HCT116 (cell line): ENCODE measurements around the gene DNM3. TPM values are rescaled to one million over a fixed set of nuclear protein-coding genes. Genes with fewer than 3 reads are reported as not detected.

Source experiments
- ATAC-seq: fragments of 200-7000 bp; cut with Tn5 transposase; 2 replicates; pipeline ENCODE4 v1.9.1; 2020; ENCODE audit warnings: mild to moderate bottlenecking, moderate library complexity
- BruUV-seq: library from RNA; stranded (reverse); fragments of 400-500 nt; replicated peaks from 2 replicates; lab custom pipeline; 2021; lab: Mats Ljungman, UMichigan
- CTCF ChIA-PET: fragments of 300-600 bp; sonication (Branson Sonifier 250); formaldehyde crosslinking; loops from one replicate; lab custom pipeline; 2021; ENCODE audit warnings: antibody characterized with exemption; lab: Charles Lee
- POLR2A ChIA-PET: fragments of 300-600, 350-600 bp; sonication (Branson Sonifier 250); formaldehyde crosslinking; loops from one replicate; lab custom pipeline; 2021; ENCODE audit warnings: antibody characterized with exemption; lab: Charles Lee
- RAD21 ChIA-PET, 2 experiments: fragments of 300-600 bp; sonication (Branson Sonifier 250); formaldehyde crosslinking; loops; one replicate each; lab custom pipeline; 2023; ENCODE audit warnings: low total read pairs in 2 of 2; ENCODE audit not compliant: uncharacterized antibody in 2 of 2, unreplicated experiment in 2 of 2, low non-redundant PET in 1 of 2; lab: Charles Lee
- DNase-seq: peaks from one replicate; pipeline ENCODE4 v3.0.0-alpha.2; 2010; ENCODE audit warnings: low read depth, low spot score
- H2AFZ ChIP-seq: fragments of 200-600 bp; shearing (Covaris generic), sonication (generic); 2 replicates; pipeline ENCODE4 v1.6.1; 2017; ENCODE audit warnings: low read depth, mixed run types, mixed read lengths, antibody characterized with exemption, low read length; ENCODE audit not compliant: poor library complexity, severe bottlenecking
- H3K27ac ChIP-seq: 2 replicates; pipeline ENCODE4 v1.5.1; 2012; ENCODE audit warnings: low read depth, low read length
- H3K27me3 ChIP-seq: fragments of 200-600 bp; sonication (generic); 2 replicates; pipeline ENCODE4 v1.6.1; 2016; ENCODE audit warnings: mixed run types, low read length, mixed read lengths; ENCODE audit not compliant: insufficient read depth
- H3K36me3 ChIP-seq, 2 experiments: fragments of 200-500 bp in 1 of 2; fragments of 200-600 bp in 1 of 2; sonication (Bioruptor generic) in 1 of 2; sonication (generic) in 1 of 2; 2 replicates each; pipeline versions ENCODE4 v1.5.1 to v1.6.1; 2014 to 2016; ENCODE audit warnings: low read length in 2 of 2, inconsistent platforms in 1 of 2, mixed read lengths in 1 of 2, mixed run types in 1 of 2; ENCODE audit not compliant: insufficient read depth in 2 of 2, control insufficient read depth in 1 of 2
- H3K4me1 ChIP-seq, 2 experiments: fragments of 200-600 bp in 1 of 2; sonication (generic) in 1 of 2; 2 replicates each; pipeline versions ENCODE4 v1.5.1 to v1.6.1; 2012 to 2017; ENCODE audit warnings: low read length in 2 of 2, inconsistent platforms in 1 of 2, mild to moderate bottlenecking in 1 of 2, mixed read lengths in 1 of 2, mixed run types in 1 of 2, moderate library complexity in 1 of 2; ENCODE audit not compliant: insufficient read depth in 2 of 2, control insufficient read depth in 1 of 2
- H3K4me2 ChIP-seq: fragments of 200-600 bp; sonication (generic); 2 replicates; pipeline ENCODE4 v1.6.1; 2017; ENCODE audit warnings: mixed run types, low read length, mixed read lengths
- H3K4me3 ChIP-seq, 2 experiments: fragments of 200-600 bp in 1 of 2; sonication (generic) in 1 of 2; replicated peaks in 1 of 2; 2 replicates each; pipeline ENCODE4 v1.5.1; 2011 to 2016; ENCODE audit warnings: low read length in 2 of 2, control low read depth in 1 of 2, low read depth in 1 of 2, mild to moderate bottlenecking in 1 of 2, mixed read lengths in 1 of 2, mixed run types in 1 of 2
- H3K79me2 ChIP-seq: fragments of 200-600 bp; sonication (generic); 2 replicates; pipeline ENCODE4 v1.6.1; 2017; ENCODE audit warnings: mild to moderate bottlenecking, mixed run types, low read length, moderate library complexity, mixed read lengths; ENCODE audit not compliant: insufficient read depth
- H3K9ac ChIP-seq: fragments of 200-600 bp; sonication (generic); 2 replicates; pipeline ENCODE4 v1.6.1; 2016; ENCODE audit warnings: low read length, mixed read lengths
- H3K9me2 ChIP-seq: fragments of 200-600 bp; sonication (generic), shearing (Covaris generic); 2 replicates; pipeline ENCODE4 v1.6.1; 2017; ENCODE audit warnings: mixed run types, mild to moderate bottlenecking, moderate library complexity; ENCODE audit not compliant: insufficient read depth
- H3K9me3 ChIP-seq, 2 experiments: fragments of 200-500 bp in 1 of 2; fragments of 200-600 bp in 1 of 2; sonication (Bioruptor generic) in 1 of 2; sonication (generic) in 1 of 2; 2 replicates each; pipeline ENCODE4 v1.6.1; 2014 to 2017; ENCODE audit warnings: low read length in 2 of 2, mixed read lengths in 2 of 2, inconsistent platforms in 1 of 2, low read depth in 1 of 2, mild to moderate bottlenecking in 1 of 2, mixed run types in 1 of 2, moderate library complexity in 1 of 2; ENCODE audit not compliant: control insufficient read depth in 1 of 2, insufficient read depth in 1 of 2
- H4K20me1 ChIP-seq: fragments of 200-600 bp; sonication (generic), shearing (Covaris generic); 2 replicates; pipeline ENCODE4 v1.6.1; 2017; ENCODE audit warnings: mixed run types, mild to moderate bottlenecking, moderate library complexity; ENCODE audit not compliant: insufficient read depth
- JUND ChIP-seq: IDR thresholded peaks from 2 replicates; pipeline ENCODE4 v1.6.1; 2012
- POLR2AphosphoS5 ChIP-seq: IDR thresholded peaks from 2 replicates; pipeline ENCODE4 v1.6.1; 2011; ENCODE audit warnings: mild to moderate bottlenecking, low read depth, low read length, moderate library complexity
- REST ChIP-seq: IDR thresholded peaks from 2 replicates; pipeline ENCODE4 v1.6.1; 2012; ENCODE audit warnings: low read depth
- SIN3A ChIP-seq: IDR thresholded peaks from 2 replicates; pipeline ENCODE4 v1.6.1; 2012; ENCODE audit warnings: low read depth
- SRF ChIP-seq: IDR thresholded peaks from 2 replicates; pipeline ENCODE4 v1.6.1; 2012; ENCODE audit warnings: low read depth
- TCF7L2 ChIP-seq: IDR thresholded peaks from 2 replicates; pipeline ENCODE4 v1.7.0; 2011; ENCODE audit warnings: borderline replicate concordance, inconsistent platforms; ENCODE audit not compliant: insufficient read depth, insufficient read length; ENCODE audit errors: extremely low read depth
- ZBTB33 ChIP-seq: IDR thresholded peaks from 2 replicates; pipeline ENCODE4 v1.6.1; 2011; ENCODE audit warnings: mild to moderate bottlenecking, low read length, moderate library complexity; ENCODE audit not compliant: insufficient replicate concordance; ENCODE audit errors: extremely low read depth
- intact Hi-C: fragments of 100-400 bp; cut with micrococcal nuclease; formaldehyde crosslinking; loops from 2 replicates; pipeline ENCODE4 v1.10.0; 2022
- total RNA-seq: library from RNA; stranded (reverse); gene quantifications from one replicate; pipeline ENCODE4 v1.2.1, GENCODE V29; 2021; ENCODE audit not compliant: unreplicated experiment

The DNM3 gene
- total RNA-seq, 1 experiment from 2014 or later, result 3.1 TPM

DNA sequence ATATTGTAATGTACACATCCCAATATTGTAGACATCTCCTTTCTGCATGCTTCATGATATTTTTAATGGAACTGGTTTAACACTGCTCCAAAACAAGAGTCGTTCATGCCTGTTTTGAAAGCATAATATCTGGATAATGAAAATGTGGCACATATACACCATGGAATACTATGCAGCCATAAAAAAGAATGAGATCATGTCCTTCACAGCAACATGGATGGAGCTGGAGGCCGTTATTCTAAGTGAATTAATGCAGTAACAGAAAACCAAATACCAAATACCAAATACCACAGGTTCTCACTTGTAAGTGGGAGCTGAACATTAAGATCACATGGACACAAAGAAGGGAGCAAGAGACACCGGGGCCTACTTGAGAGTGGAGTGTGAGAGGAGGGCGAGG, 487.0 kb downstream of the DNM3 start:
- ChIA-PET RAD21 (no interaction called here), CTCF (no interaction called here)
- no TSS peak for BruUV-seq

More for the DNA sequence above, 487.0 kb downstream of the DNM3 start:
- Histone ChIP-seq H3K9me2 (no peaks in the 10 kb centered on the region), H3K9ac (no peak overlapping the region), H2AFZ (no peak overlapping the region), H3K79me2 (no peaks in the 10 kb centered on the region), H3K9me3 (no peaks in the 10 kb centered on the region), H3K4me2 (no peak overlapping the region), H4K20me1 (no peaks in the 10 kb centered on the region), H3K4me1 (peaks cover 10 to 11% of the 10 kb centered on the region in 2 experiments), H3K36me3 (no peaks in the 10 kb centered on the region), H3K27me3 (no peaks in the 10 kb centered on the region), H3K4me3 (no peak overlapping the region), H3K27ac (no peak overlapping the region)
- DNase-seq (no peak), ATAC-seq (no peak)
- TF ChIP-seq TCF7L2, result no peak
- no peak for TF ChIP-seq SRF
- no peak for TF ChIP-seq ZBTB33
- TF ChIP-seq REST, result no peak
- TF ChIP-seq POLR2AphosphoS5, result no peak
- no peak for TF ChIP-seq JUND
- TF ChIP-seq SIN3A, result no peak
- intact Hi-C loops, result no loop called here
- POLR2A ChIA-PET, result no interaction called here
